NCI-H2196 (cell line): Measurements from ENCODE around the gene CANT1.
A peak's percentile ranks its signal among the peaks of the same experiment; 100 is the strongest.
"Not testable (repeated sequence)": the region's sequence is repeated elsewhere in the genome, so short reads cannot be mapped to it uniquely, and the experiment has no call there.

Source experiments
- DNase-seq: peaks from one replicate; lab custom pipeline; 2025; ENCODE audit not compliant: unreplicated experiment; lab: John Stamatoyannopoulos, UW

CANT1 gene

DNA sequence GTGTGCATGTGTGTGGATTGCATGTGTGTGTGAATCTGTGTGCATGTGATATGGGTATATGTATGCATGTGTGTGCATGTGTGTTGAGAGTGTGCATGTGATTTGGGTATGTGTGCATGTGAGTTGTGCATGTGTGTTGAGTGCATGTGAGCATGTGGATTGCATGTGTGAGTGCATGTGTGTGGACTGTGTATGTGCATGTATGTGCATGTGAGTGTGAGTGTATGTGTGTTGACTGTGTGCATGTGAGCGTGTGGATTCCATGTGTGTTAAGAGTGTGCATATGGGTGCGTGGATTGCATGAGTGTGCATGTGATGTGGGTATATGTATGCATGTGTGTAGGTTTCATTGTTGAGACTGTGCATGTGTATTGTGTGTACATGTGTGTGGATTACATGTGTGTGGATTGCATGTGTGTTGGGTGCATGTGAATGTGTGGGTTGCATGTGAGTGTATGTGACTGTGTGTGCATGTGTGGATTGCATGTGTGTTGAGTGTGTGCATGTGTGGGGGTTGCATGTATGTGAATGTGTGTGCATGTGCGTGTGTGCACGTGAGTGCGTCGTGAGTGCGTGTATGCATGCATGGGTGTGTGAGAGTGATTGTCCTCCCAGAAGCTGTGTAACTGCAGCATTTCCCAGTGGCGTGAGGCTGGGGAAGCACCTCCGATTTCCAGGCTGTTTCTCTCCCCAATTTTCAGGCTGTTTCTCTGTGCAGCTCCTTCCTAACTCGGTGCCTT is 33.8 kb upstream of the CANT1 start:
- DNase-seq, result no peak

DNA sequence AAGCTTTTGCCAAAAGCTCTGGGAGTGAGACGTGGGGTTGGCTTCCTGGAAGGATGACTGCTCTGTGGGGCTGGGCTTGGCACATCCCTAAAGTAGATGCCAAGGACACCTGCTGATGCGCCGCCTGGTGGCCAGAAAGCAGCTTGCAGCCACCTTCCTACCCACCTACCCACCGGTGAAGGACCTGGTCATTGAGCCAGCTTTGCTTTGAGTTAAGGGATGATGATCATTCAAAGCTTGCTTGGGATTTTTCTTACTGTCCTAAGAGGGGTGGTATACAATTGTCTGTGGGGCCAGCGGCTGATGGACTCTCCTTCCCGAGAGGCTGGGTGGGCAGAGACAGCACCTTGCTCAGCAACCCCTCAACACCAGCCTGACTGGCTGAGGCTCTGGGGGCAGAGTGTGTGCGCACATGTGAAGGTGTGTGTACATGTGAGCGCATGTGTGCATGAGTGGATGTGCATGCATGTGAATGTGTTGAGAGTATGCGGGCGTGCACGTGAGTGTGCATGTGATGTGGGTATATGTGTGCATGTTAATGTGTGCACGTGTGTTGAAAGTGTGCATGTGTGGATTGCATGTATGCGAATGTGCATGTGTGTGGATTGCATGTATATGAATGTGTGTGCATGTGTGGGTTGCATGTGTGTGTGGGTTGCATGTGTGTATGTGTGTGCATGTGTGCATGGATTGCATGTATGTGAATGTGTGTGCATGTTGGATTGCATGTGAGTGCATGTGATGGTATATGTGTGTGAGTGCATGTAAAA is 33.0 kb upstream of the CANT1 start:
- peak; percentile 94 for DNase-seq

DNA sequence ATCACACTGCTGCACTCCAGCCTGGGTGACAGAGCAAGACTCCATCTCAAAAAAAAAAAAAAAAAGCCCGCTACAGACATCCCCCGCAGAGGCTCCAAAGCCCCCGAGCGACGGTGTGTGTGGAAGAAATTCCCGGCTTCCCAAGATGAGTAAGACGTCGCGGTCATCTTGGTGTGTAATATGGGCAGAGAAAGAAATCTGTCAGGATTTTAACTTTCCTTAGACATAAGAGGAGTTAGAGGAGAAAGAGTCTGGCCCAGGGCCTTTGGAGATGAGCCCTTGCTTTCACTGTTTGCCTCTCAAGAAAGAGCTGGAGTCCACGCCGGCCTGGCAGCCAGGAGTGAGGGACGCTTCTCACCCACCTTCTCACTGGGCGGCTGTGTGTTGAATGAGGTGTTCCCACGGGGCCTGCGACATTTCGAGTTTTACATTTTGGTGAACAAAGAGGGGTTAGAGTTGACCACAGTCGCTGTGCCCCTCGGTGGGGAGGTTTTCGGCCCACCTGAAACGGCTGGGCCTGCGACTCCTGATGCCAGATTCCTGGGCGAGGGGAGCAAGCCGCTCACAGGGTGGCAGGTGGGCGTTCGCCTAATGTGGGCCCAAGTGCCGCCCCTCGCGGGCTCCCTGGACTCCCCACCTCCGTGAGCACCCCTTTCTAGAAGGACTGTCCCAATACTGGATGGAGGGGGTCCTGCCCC is 32.3 kb upstream of the CANT1 start:
- no peak for DNase-seq

DNA sequence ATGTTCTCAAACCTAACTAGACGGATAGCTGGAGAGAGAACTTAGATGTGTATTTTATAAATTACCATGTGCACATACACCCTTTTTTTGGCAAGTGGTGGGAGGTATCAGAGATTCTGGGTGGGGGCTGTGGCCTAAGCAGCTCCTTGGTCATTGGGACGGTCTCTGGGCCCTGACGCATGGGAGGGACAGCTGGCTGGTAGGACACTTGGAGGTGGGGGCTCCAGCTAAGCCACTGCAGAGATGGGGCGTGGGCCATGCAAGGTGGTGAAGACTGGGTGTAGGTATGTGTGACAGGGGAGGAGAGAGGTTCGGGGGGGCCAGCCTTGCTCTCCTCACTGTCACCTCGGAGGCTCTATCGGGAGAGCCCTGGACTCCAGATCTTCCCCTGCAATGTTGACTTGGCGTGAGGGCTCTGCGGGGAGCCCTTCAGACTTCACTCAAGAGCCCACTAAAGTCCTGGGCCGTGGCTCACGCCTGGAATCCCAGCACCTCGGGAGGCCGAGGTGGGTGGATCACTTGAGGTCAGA is 31.5 kb upstream of the CANT1 start:
- DNase-seq, result no peak

DNA sequence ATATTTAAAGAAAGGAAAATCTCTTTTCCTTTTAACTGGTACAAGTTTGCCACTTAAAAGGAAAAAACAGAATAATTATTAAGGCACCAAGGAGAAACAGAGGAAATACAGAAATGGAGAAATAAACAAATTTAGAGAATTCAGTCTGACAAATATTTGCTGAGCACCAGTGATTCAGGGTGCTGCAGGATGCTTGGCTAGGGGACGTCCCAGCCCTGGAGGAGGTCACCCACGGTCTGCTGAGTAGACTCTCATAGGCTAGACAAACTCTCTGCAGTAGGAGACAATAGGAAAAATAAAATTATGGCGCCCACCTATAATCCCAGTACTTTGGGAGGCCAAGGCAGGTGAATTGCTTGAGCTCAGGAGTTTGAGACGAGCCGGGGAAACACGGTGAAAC is 30.3 kb upstream of the CANT1 start:
- DNase-seq, result no peak

DNA sequence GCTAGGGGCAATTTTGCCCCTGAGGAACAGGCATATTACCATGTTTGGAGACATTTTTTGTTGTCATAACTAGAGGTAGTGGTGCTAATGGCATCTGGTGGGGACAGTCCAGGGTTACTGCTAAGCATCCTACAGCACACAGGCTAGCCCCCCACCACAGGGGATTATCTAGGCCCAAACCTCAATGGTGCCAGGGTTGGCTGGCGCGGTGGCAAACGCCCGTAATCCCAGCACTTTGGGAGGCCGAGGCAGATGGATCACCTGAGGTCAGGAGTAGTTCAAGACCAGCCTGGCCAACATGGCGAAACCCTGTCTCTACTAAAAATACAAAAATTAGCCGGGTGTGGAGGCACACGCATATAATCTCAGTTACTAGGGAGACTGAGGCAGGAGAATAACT is 29.6 kb upstream of the CANT1 start:
- DNase-seq, result no peak

DNA sequence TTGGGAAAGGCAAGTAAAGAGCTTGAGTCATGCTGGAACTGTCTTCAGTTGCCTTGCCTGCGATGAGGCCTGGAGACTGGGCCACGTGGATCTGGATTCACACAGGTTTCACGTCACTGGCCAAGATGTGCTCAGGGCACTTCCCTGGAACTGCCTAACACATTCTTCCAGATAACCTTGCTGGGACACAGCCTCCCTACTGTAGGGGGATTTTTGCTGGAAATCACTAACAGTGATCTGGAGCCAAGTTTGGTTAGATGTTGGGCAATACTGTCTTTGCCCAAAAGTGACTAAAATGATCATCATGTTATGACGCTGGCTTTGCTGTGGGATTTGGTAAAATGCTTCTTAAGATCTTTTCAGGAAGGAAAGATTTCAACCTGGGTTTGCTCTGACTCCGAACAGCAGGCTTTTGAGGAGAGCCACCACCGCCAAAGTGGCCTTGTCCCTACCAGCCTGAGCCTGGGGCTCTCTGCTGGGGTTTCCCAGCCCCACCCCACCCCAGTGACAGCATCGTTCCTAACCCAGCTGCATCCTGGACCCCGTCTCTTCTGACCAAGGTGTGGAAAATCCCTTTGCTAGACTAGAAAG is 29.1 kb upstream of the CANT1 start:
- DNase-seq, result no peak

DNA sequence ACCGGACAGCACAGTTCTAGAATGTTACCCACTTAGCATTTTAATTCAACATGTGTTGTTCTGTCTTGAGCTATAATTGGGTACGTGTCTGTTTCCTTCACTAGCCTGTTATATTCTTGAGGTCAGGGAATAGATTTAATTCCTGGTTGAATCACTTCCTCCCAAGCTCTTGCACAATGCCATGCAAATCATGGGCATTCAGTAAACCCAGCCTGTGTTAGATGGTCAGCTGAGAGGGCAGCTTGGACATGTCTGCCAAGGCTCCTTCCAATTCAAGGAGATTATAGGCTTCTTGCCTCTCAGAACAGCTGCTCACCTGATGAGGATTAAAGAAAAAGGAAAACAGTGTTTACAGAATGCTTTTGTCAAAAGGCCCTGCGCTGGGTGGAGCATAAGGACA is 27.0 kb upstream of the CANT1 start:
- no peak for DNase-seq

DNA sequence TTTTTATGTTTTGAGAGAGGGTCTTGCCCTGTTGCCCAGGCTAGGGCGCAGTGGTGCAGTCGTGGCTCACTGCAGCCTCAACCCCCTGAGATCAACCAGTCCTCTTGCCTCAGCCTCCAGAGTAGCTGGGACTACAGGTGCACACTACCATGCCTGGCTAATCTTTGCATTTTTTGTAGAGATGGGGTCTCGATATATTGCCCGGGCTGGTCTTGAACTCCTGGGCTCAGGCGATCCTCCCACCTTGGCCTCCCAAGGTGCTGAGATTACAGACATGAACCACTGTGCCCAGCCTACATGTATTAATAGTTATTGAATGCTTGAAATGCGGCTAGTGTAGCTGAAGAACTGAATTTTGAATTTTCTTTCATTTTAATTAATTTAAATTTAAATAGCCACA is 26.6 kb upstream of the CANT1 start:
- DNase-seq, result no peak

DNA sequence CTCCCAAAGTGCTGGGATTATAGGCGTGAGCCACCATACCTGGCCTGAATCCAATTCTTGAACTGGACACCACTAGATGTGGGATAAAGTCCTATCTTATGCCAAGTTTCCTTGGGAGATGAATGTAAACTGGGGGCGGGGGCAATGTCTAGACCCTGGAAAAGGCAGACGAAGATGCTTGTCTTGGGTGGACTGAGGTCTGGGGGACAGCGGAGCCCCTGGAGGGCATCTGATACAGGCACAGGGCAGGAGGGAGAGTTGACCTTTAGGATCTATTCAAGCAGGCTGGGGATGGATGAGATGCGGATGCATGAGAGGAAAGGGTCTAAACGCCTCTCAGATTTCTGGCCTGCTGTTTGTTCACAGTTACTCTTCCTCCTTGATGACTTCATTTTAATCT is 26.1 kb upstream of the CANT1 start:
- DNase-seq, result no peak

DNA sequence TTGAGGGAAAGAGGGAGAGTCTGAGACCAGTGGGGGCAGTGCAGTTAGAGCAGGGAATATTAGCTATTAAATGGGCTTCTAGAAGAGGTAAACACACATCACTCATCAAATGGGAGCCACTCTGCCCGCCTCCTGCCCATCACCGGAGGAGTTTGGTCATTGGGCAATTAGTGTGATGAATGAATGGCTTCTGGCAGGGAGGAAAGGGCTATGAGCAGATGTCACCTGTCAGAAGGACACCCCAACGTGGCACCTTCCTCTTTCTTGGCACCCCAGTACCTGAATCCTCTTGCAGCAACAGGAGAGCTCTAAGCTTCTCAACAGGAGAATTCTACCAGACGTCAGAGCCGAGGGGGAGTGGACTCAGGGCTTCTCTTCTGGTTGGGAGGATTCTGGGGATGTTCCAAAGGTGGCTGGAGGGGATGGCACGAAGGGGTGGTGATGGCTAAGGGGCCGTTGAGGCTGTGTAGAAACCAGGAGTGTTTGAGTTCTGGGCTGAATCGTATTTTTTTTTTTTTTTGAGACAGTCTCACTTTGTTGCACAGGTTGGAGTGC is 25.4 kb upstream of the CANT1 start:
- no peak for DNase-seq

DNA sequence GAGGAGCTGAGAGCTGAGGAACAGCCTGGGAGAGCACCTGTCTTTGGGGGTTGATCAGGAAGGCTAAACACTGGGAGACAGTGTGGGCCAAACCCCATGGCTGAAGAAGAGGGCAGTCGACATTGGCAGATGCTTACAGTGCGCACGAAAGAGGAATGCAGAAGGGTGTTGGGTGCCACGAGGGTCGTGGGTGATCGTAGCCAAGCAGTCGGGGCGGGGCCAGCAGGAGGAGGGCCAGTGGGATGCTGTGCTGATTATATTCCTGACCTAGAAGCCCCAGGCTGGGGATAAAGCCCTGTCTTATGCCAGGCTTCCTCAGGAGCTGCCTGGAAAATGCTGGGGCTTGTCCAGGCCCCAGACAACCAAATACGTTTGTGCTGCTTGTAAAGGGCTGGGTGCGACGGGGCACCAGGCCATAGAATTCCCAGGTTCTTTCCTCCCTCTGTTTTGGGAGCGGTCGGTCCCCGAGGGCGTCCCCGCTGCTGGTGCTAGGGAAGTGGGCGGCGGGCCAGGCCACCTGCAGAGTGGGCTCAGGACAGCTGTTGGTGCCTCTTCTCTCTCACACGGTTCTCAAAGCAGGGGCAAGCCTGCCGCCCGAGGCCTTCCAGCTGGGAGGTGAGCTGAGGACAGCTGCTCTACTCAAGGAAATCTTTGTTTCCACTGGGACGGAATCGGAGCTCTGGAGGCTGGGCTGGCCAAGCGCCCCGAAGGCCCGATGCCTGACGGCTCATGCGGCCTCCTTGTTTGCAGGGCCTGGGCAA is 24.4 kb upstream of the CANT1 start:
- DNase-seq, result no peak

DNA sequence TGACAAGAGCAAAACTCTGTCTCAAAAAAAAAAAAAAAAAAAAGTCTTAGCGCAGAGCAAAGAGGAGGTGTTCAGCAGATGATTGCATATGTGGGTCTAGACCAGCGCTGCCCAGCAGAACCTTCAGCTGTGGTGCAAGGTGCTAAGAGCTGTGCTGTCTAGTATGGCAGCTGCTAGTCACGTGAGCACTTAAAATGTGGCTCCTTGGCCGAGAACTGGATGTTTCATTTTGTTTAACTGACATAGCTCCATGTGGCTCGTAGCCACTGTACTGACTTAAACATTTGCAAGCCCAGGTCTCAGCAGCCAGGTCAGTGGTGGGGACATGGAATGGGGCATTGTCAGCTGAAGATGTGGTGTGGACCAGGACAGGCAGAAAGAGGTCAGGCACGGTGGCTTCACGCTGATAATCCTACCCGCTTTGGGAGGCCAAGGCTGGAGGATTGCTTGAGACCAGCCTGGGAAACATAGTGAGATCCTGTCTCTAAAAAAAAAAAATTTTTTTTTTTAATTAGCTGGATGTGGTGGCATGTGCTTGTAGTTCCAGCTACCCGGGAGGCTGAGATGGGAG is 23.6 kb upstream of the CANT1 start:
- no peak for DNase-seq

DNA sequence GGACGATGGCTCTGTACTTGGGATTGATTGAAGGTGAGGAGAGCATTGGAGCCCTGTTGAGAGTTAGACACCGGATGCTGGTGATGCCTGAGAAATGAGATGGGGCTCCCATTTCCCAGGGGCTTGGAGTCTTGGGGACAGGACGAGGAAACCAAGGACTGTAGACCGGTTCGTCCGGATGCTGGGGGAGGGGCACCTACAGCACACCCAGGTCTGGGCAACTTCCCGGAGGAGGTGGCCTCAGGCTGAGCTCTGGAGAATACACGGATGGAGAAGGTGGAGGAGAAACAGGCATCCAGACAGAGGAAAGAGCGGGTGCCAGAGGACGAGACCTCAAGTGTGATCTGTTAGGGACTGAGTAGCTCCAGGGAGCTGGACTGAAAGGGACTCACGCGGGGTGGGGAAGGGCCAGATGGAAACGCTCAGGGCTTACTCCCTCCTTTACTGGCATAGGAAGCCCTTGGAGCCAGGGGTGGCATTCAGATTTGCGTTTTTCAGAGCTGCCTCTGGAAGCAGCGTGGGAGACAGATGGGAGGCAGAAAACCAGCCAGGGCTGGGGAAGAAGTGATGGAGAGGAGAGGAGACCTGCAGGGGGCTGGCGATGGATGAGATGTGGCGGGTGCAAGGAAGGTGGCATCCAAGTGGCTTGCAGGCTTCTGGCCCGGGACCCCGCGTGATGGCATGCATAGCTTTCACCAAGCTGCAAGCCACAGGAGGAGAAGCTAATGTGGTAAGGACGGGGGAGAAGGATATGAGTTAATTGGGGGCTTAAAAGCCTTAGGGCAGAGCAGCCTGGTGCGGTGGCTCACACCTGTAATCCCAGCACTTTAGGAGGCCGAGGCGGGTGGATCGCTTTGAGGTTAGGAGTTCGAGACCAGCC is 22.7 kb upstream of the CANT1 start:
- no peak for DNase-seq

DNA sequence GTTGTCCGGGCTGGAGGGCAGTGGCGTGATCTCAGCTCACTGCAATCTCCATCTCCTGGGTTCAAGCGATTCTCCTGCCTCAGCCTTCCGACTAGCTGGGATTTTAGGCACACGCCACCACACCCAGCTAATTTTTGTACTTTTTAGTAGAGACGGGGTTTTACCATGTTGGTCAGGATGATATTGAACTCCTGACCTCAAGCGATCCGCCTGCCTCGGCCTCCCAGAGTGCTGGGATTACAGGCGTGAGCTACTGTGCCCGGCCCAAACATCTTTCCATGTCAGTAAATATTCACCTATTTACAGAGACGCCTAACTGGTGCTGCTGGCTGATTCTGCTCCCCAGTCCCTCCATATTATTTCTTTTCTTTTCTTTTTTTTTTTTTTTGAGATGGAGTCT is 21.1 kb upstream of the CANT1 start:
- not testable (repeated sequence) for DNase-seq

DNA sequence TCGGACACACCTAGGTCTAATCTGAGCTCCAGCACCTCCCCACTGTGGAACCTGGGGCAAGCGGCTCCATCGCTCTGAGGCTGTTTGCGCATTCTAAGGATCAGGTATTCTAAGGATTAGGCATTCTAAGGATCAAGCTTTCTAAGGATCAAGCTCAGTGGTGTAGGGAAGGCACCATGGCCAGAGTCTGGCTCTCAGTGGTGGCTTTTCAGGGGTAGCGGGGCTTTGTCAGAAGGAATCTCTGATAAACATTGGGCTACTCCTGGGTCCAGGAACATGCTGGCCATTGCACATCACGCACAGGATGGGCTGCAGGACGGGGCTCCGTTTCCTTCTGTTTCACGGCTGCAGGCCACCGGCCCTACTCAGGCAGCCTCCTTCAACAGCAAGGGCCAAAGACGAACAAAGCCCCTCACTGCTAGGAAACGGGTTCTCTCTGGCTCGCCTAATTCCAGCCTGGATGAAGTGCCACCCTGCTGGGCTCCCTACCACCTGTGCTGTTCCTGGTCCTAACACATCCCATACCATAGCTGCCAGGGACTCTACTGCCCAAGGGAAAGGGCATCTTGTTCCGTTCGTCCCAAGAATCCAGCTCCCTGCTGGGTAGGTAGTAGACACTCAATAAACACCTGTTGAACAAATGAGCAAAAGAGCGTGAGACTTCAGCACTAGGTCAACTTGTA is 19.9 kb upstream of the CANT1 start:
- DNase-seq, result no peak

DNA sequence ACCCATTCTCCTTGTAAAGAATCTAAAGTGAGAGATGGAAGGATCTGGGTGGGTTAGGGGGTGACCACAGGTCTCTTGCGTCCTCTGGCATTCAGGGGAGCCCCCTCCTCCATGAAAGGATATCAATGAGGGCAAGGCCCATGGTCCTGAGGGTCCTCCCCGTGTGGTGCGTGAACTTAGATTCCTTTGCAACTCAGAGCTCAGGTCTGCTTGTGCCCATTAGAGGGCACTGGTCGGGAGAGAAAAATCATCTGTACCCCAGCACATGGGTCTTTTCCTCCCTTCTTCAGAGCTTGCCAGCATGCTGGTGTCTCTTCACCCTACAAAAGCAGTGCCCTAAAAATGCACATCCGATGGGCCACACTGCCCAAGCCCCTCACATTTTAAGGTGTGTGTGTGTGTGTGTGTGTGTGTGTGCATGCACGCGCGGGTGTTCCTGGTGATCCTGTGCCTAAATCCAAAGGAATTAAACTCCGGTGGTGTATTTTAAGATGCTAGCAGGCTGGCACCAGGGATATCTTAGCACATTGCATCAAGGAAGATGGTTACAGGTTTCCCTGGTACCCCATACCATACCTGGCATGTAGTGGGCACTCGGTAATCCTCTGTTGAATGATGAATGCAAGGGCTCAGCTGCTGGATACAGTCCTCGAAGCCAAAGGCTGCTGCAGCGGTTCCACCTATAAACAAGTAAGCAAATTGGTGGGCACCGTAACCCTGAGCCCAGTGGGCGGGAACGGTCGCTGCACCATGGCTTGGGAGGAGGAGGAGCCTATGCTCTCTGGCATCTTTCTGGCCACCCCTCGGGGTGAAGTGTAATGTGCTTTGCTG is 19.1 kb upstream of the CANT1 start:
- DNase-seq, result no peak
